SJCRH30 (cell line): Measurements from ENCODE around the gene TP53TG5. TPM values are rescaled to one million over a fixed set of nuclear protein-coding genes. Genes with fewer than 3 reads are reported as not detected.

ENCODE experiments used
- DNase-seq, 2 experiments: peaks; one replicate each; pipeline ENCODE4 v3.0.0-alpha.2; 2015 to 2020
- H3K27ac ChIP-seq: fragments of 250-450 bp; sonication (Bioruptor Pico); 2 replicates; pipeline ENCODE4 v1.5.1; 2020; ENCODE audit warnings: mild to moderate bottlenecking, moderate library complexity
- H3K27me3 ChIP-seq: fragments of 250-450 bp; sonication (Bioruptor Pico); 2 replicates; pipeline ENCODE4 v1.5.1; 2020; ENCODE audit warnings: mild to moderate bottlenecking, moderate library complexity
- H3K36me3 ChIP-seq: fragments of 250-450 bp; sonication (Bioruptor Pico); 2 replicates; pipeline ENCODE4 v1.5.1; 2020; ENCODE audit warnings: mild to moderate bottlenecking, moderate library complexity
- H3K4me1 ChIP-seq: fragments of 250-450 bp; sonication (Bioruptor Pico); 2 replicates; pipeline ENCODE4 v1.5.1; 2020; ENCODE audit warnings: mild to moderate bottlenecking, moderate library complexity
- H3K4me3 ChIP-seq: fragments of 250-450 bp; sonication (Bioruptor Pico); 2 replicates; pipeline ENCODE4 v1.5.1; 2020; ENCODE audit warnings: mild to moderate bottlenecking, moderate library complexity
- H3K9me3 ChIP-seq: fragments of 250-450 bp; sonication (Bioruptor Pico); replicated peaks from 2 replicates; pipeline ENCODE4 v1.5.1; 2020; ENCODE audit warnings: mild to moderate bottlenecking, moderate library complexity
- total RNA-seq: library from RNA; depleted of rRNA; stranded (reverse); fragments of >200 nt; shearing (Covaris generic); gene quantifications from 2 replicates; pipeline ENCODE4 v1.2.3, GENCODE V29; 2014

TP53TG5 gene
- total RNA-seq, 1 experiment from 2014 or later = not detected

DNA sequence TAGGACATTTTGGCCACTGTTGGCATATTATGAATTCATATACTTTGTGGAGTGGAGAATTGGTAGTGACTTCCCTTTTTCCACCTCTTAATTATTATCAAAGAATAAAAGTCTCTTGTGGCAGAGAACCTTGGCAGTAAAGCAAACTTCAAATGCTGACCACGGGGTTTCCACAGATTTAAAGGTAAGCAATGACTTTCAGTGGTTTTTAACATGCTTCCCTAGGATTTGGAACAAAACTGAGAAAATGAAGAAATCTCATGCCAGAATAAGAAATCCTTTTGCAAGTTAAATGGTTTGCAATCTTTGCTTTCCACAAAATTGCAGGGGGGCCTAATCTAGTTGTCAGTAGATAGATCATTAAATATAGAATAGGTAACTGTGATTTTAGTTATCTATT, 27.9 kb downstream of the TP53TG5 start:
- no peak for DNase-seq

DNA sequence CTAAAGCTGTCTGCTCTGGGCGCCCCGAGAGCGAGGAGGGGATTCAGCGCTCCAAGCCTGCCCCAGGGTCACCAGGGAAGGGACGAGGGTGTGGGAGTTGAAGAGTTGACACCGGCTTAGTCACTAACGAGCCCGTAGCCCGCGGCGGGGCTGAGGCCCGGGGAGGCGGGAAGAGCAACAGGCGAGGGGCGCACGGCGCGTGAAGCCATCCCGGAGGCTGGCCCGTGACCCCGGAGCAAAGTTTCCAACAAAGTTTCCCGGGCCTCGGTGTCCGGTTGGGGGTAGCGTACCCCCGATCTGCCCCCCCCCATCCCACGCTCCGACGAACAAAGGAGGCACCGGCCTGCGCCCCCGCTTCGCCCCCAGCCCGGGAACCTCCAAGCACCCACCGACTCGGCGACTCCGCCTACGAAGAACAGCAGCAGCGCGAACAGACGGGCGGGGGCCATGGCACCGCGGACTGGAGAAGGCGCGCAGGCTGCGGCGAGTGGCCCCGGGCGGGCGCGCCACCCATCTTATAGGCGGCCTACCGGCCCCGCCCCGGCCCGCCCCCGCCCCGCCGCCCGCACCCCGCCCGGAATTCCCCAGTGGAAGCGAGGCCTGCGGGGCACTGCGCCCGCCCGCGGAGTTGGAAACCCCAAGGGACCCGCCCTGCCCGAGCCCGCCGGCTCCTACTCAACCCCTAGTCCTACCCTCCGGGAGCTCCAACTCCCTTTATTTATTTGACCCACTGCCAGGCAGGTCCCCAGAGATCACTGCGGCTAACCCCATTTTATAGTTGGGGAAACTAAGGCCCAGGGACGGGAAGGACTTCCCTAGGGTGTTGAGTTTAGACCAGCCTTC, 30.0 kb downstream of the TP53TG5 start, which contains the start of gene SDC4:
Gene SDC4 (minus strand): TSS at position 489 of the 843 bp plus-strand sequence. CDS start 40 bp downstream, at position 449.
- peak within 1 kb of the TSS; percentile 68 for H3K27ac ChIP-seq
- H3K4me3 ChIP-seq = peak within 1 kb of the TSS; percentile 90
- no peaks in the 10 kb centered on the region for H3K27me3 ChIP-seq
- peaks cover 40% of the 10 kb centered on the region for H3K4me1 ChIP-seq
- 0 out of 2 replicates have a peak, but pooled peaks cover 2% of the 10 kb centered on the region for H3K36me3 ChIP-seq
- H3K9me3 ChIP-seq = no peaks in the 10 kb centered on the region
- DNase-seq = peak; percentile 73 to 80

More for the DNA sequence above, 27.9 kb downstream of the TP53TG5 start:
- Histone ChIP-seq H3K9me3 (no peaks in the 10 kb centered on the region), H3K27ac (no peak overlapping the region), H3K4me3 (no peak overlapping the region), H3K4me1 (peaks cover 32% of the 10 kb centered on the region), H3K36me3 (no peaks in the 10 kb centered on the region), H3K27me3 (no peaks in the 10 kb centered on the region)

DNA sequence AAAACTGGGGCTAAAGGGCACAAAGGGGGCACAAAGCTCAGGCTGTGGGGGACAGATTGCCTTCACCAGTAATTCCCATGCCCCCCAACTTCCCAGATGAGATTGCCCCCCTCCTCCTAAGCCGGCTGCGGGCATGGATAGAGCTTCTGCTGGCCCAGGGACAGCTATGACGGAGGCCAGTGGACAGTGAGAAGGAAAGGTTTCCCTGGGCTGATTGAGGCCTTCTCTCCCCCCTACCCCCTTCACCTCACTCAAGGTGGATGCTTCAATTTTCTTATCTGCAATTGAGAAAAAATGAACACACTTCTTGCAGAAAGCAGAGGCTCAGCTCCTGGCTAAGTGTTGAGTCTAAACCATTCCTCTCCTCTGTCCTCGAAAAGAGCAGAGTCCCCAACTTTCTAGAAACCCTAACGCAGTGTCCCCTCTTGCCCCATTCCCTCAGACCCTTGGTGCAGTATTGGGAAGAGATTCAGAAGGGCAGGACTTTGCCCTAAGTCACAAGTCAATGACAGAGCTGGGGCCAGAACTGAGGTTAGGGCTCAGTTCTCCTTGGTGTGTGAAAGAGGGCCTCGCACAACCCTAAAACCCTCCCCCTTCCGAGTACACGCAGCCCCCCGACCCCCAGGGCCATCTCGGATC, 30.7 kb downstream of the TP53TG5 start:
- H3K36me3 ChIP-seq = 0 out of 2 replicates have a peak, but pooled peaks cover 2% of the 10 kb centered on the region
- peaks cover 45% of the 10 kb centered on the region for H3K4me1 ChIP-seq

DNA sequence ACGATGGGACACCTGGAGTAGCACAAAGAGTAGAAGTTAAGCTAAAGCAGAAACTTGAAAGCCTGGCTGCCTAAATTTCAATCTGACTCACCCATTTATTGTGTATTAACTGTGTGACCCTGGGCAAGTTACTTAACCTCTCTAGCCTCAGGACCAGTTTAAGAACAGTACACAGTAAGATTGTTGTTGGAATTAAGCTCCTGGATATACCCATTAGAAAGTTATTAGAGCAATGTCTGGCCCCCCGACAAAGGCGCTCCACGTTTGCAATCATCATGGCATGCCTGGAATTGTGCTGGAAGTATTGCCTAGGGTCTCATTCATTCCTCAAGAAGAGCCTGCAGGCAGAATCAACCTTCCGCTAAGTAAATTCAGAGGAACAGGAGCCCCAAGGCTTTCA, 31.3 kb downstream of the TP53TG5 start:
- DNase-seq = no peak
- no peaks in the 10 kb centered on the region for H3K9me3 ChIP-seq
- peak overlapping the region; percentile 90 for H3K4me3 ChIP-seq
- H3K36me3 ChIP-seq = 0 out of 2 replicates have a peak, but pooled peaks cover 2% of the 10 kb centered on the region
- H3K27ac ChIP-seq = no peak overlapping the region
- no peaks in the 10 kb centered on the region for H3K27me3 ChIP-seq
- H3K4me1 ChIP-seq = peaks cover 50% of the 10 kb centered on the region

More for the DNA sequence above, 30.7 kb downstream of the TP53TG5 start:
- no peaks in the 10 kb centered on the region for H3K9me3 ChIP-seq
- peak overlapping the region; percentile 90 for H3K4me3 ChIP-seq
- no peaks in the 10 kb centered on the region for H3K27me3 ChIP-seq
- H3K27ac ChIP-seq = peak overlapping the region; percentile 68
- DNase-seq = no peak

DNA sequence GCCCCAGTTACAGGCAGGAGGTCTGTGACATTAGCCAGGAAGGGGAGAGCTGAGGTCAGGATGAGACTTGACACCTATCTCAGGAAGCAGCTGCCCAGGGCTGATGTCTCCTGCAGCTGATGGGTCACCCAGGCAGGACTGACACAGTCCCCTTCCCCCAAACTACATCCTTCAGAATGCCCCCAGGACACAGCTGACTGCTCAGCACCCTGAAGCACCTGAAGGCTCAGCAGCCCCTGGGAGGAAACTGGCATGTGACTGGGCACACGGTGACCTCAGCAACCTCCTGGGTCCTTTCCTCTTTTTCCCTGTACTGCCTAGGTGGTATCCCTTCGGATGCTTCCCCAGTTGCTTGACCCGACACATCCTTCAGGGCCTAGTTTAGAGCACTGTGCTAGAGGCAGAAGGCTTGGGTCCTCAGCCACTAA, 31.8 kb downstream of the TP53TG5 start:
- 0 out of 2 replicates have a peak, but pooled peaks cover 2% of the 10 kb centered on the region for H3K36me3 ChIP-seq
- H3K4me3 ChIP-seq = no peak overlapping the region
- H3K27me3 ChIP-seq = no peaks in the 10 kb centered on the region
- no peaks in the 10 kb centered on the region for H3K9me3 ChIP-seq
- peak in 1 of 2 experiments; percentile 53 for DNase-seq
- H3K4me1 ChIP-seq = peaks cover 56% of the 10 kb centered on the region
- no peak overlapping the region; the same call in 1 of the 2 replicates for H3K27ac ChIP-seq

DNA sequence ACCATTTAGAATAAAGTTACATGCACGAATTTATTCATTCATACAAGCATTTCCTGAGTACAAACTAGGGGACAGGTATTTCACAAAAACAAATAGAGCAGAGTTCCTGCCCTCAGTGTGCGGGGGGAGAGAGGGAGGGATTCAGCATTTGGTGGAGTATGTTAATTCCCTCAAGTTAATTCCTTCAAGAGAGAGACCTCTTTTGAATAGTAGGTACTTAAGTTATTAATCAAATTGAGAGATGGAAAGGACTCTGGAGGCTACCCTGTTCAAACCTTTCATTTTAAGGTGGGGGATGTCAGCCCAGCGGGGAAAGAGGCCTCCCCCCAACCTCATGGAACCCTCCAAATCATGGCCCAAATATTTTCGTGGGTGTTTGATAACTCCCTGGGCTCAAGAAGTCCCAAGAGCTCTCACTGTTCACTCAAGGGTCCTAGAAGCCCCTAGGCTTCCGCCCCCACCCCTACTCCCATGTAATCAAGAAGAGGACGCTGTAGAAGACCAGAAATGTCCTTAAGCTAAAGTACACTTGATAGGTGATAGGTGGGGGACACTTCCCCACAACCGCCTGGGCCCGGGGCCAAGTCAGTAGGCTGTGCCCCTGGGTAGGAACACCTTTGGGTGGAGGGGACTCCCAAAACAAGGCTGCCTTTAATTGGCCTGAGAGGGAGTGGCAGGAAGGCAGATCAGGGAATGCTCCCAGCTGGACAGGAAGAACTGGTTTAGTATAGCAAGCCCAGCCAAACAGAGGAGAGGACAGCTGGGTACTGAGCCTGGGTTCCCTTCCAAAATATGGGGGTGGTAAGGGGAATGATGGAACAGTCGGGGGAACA, 32.8 kb downstream of the TP53TG5 start:
- no peaks in the 10 kb centered on the region for H3K27me3 ChIP-seq
- no peaks in the 10 kb centered on the region for H3K9me3 ChIP-seq
- H3K27ac ChIP-seq = peak overlapping the region; percentile 0; the same call in 1 of the 2 replicates
- no peak overlapping the region for H3K4me3 ChIP-seq
- peaks cover 57% of the 10 kb centered on the region for H3K4me1 ChIP-seq
- no peak for DNase-seq
- H3K36me3 ChIP-seq = 0 out of 2 replicates have a peak, but pooled peaks cover 2% of the 10 kb centered on the region

DNA sequence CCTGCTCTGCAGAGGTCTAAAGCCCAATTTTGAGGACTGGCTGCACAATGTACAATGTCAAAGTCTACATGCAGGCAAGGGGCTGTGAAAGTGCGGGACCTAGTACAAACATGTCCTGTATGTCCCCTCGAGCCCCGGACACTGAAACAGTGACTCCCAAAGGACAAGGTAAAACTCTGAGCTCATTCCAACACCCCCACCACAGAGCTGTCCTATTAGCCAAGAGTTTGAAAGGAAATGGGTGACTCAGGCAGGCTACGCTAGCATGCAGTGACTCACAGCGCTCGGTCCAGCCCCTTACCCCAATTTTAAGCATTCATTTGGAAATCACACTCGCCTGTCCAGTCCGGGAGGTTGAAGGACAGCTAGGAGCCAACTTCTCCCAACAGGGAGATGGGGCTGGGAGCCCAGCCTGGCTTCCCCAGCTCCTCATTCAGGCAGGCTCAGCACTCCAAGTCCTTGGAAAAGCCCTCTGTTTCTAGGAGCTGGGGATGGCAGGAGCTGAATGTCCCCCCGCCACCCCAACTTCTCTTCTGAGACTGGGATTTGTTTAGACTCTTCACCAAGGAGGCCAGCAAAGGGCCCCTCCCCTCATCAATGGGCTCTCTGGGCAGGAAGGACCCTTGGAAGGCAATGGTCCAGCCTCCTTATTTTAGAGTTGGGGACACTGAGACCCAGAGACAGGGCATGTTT, 33.8 kb downstream of the TP53TG5 start:
- no peaks in the 10 kb centered on the region for H3K9me3 ChIP-seq
- H3K36me3 ChIP-seq = 0 out of 2 replicates have a peak, but pooled peaks cover 2% of the 10 kb centered on the region
- H3K4me1 ChIP-seq = peaks cover 58% of the 10 kb centered on the region
- DNase-seq = no peak
- no peak overlapping the region for H3K27ac ChIP-seq
- no peaks in the 10 kb centered on the region for H3K27me3 ChIP-seq
- no peak overlapping the region for H3K4me3 ChIP-seq

DNA sequence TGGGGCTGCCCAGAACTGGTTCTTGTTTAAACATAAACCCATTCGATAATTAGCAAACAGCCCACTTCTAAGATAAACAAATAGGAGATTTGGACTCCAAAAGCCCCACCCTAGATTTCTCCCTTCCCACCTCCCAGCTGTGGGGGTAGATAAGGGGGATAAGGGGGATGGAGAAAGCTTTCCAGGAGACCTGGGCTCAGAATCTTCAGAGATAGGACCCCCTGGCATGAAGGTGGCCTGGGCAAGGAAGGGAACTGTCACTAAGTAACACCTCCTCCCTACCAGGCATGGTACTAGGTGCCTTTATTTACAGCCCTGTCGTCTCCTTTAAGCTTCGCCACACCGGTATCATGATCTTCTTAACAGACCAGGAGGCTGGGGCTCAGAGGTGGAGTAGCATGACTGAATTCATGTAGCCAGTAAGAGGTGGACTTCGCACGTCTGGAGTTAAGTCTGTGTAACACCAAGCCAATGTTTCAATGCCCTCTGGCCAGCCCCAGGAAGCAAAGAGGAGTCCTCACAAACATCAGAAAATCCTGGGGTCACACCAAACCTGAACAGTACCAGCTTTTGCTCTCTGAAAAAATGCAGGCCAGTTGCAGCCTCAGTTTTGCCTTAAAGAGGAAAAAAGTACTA, 34.5 kb downstream of the TP53TG5 start:
- DNase-seq = no peak
- 0 out of 2 replicates have a peak, but pooled peaks cover 2% of the 10 kb centered on the region for H3K36me3 ChIP-seq
- no peaks in the 10 kb centered on the region for H3K9me3 ChIP-seq
- H3K27ac ChIP-seq = no peak overlapping the region
- H3K4me1 ChIP-seq = peaks cover 61% of the 10 kb centered on the region
- H3K4me3 ChIP-seq = no peak overlapping the region
- no peaks in the 10 kb centered on the region for H3K27me3 ChIP-seq

DNA sequence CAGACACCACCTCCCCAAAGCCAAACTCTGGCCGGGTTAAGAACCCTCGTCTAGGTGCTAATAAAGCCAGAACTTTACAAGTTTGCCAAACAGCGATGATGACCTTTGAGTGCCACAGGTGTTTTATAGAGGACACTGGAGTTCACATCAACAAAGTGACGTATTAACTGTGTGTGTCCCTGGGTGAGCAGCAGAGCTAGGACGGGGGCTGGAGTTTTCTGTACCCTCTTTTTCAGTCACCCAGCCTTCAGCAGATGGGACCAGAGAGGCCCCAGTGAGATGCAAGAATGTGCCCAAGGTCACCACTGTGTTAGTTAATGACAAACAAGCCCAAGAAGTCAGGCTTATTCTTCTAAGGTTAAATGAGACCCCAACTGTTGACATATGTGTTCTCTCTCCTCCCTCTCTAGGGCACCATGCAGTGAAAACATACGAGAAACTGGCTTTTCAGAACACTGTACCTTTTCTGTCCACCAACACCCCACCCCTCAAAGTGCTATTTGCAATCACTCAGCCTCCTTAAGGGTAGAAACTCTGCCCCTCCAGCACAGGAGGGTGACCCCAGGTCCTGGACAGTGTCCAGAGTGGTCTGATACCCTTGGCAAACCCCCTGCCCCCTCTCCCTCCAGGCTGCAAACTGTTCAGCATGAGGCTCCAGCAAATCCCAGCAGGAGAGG, 35.1 kb downstream of the TP53TG5 start:
- Histone ChIP-seq H3K4me3 (no peak overlapping the region), H3K9me3 (no peaks in the 10 kb centered on the region), H3K27me3 (no peaks in the 10 kb centered on the region), H3K27ac (no peak overlapping the region), H3K36me3 (0 out of 2 replicates have a peak, but pooled peaks cover 2% of the 10 kb centered on the region), H3K4me1 (peaks cover 65% of the 10 kb centered on the region)
- DNase-seq = no peak

DNA sequence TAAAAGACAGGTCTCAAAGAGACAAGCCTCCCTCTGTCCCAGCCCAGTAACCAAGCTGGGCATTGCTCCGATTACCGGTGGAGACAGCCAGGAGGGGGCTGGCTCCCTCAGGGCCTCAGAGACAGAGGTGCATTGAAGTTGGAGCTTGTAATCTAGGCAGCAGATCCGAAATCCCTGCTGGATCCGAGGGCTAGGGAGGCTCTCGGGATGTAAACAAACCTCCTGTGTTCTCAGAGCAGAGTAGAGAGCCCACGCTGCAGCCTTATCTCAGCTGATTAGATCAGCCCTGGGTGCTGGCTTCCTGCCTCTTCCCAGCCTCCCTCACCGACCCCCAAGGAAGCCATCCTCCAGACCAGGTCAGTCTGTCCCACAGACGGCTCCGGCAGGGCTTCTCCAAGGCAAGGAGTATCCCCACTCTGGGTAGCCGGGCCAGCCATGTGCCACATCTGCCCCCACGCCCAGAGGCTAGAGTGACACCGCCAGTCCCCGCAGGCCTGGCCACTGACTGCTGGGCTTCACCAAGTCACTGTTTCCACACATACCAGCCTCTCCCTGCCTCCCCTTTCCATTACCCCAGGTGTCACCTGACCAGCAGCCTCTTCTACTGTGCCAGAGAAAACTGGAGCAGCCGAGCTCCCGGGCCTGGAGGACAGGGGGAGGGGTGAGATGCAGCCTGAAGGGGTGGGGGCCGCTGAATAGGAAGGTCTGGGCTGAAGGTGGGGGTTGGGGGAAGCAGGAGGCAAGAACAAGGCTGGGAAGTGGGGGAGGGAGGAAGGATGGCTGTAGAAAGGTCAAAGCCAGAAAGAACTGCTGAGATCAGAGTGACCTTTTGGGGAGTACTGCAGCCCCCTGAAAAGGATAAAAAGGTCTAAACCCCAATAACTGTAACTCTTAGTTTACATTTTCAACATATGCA, 35.9 kb downstream of the TP53TG5 start:
- peak overlapping the region; percentile 13; the same call in 1 of the 2 replicates for H3K27ac ChIP-seq
- 0 out of 2 replicates have a peak overlapping the region, but pooled peaks have one; percentile 6 for H3K4me3 ChIP-seq
- H3K4me1 ChIP-seq = peaks cover 73% of the 10 kb centered on the region
- DNase-seq = peak; percentile 55 to 75
- no peaks in the 10 kb centered on the region for H3K9me3 ChIP-seq
- H3K36me3 ChIP-seq = 0 out of 2 replicates have a peak, but pooled peaks cover 2% of the 10 kb centered on the region
- H3K27me3 ChIP-seq = no peaks in the 10 kb centered on the region

DNA sequence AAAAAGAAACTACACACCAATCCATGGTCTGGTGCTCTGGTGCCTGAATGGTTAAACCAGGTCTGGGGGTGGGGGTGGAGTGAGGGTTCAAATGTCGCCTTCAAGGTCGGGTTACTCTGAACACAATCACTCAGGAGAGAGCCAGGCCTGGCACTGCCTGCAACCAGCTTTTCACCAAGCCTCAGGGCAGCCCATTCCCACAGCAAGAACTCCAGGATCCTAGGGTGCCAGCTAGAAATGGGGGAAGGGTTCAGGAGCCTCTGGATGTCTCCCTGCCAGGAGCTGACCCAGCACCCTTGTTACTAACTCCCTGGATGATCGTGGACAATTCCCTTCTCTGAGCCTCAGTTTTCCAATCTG, 36.6 kb downstream of the TP53TG5 start:
- H3K4me3 ChIP-seq = no peak overlapping the region
- H3K9me3 ChIP-seq = no peaks in the 10 kb centered on the region
- peak overlapping the region; percentile 13; the same call in 1 of the 2 replicates for H3K27ac ChIP-seq
- DNase-seq = no peak
- H3K4me1 ChIP-seq = peaks cover 70% of the 10 kb centered on the region
- 0 out of 2 replicates have a peak, but pooled peaks cover 2% of the 10 kb centered on the region for H3K36me3 ChIP-seq
- H3K27me3 ChIP-seq = no peaks in the 10 kb centered on the region

DNA sequence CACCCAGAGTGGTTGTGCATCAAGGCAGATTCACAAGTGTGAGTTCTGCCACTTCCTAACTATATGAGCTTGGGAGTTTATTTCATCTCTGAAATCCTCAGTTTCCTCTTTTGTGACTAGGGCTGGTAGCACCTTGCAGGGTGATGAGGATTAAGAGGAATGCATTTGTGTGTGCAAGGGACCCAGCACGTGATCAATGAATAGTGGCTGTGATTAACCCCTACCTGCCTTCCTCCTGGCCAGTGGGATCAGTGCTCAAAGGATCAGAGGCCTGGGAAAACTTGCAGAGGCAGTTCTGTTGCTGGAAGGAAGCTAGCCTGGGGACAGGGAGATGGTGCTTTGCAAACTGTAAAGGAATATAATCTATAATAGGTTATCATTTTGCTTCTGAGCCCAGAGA, 37.2 kb downstream of the TP53TG5 start:
- no peaks in the 10 kb centered on the region for H3K27me3 ChIP-seq
- H3K36me3 ChIP-seq = 0 out of 2 replicates have a peak, but pooled peaks cover 2% of the 10 kb centered on the region
- H3K9me3 ChIP-seq = no peaks in the 10 kb centered on the region
- H3K4me3 ChIP-seq = no peak overlapping the region
- peaks cover 64% of the 10 kb centered on the region for H3K4me1 ChIP-seq
- no peak overlapping the region for H3K27ac ChIP-seq
- no peak for DNase-seq
